GM12878 (cell line): ENCODE measurements around the gene TLNRD1. TPM values are rescaled to one million over a fixed set of nuclear protein-coding genes. Genes with fewer than 3 reads are reported as not detected.

ENCODE experiments used
- ATAC-seq: fragments of 200-7000 bp; cut with Tn5 transposase; 3 replicates; pipeline ENCODE4 v1.9.1; 2020; ENCODE audit warnings: mild to moderate bottlenecking, moderate library complexity
- BruUV-seq: library from RNA; stranded (reverse); fragments of 400-500 nt; replicated peaks from 2 replicates; lab custom pipeline; 2021; lab: Mats Ljungman, UMichigan
- CTCF ChIA-PET: fragments of 300-600 bp; sonication (Branson Sonifier 250); formaldehyde crosslinking; extraction: SDS; loops from one replicate; lab custom pipeline; 2021; ENCODE audit warnings: inconsistent platforms; lab: Yijun Ruan, JAX
- POLR2A ChIA-PET: fragments of 350-600 bp; formaldehyde crosslinking; extraction: SDS; loops from one replicate; lab custom pipeline; 2021; ENCODE audit warnings: inconsistent platforms; lab: Charles Lee
- RAD21 ChIA-PET: fragments of 300-600 bp; sonication (Branson Sonifier 250); formaldehyde crosslinking; loops from one replicate; lab custom pipeline; 2023; ENCODE audit warnings: antibody characterized with exemption; ENCODE audit not compliant: unreplicated experiment; lab: Charles Lee
- SMC1A ChIA-PET: fragments of 300-600 bp; sonication (Branson Sonifier 250); formaldehyde crosslinking; loops from one replicate; lab custom pipeline; 2023; ENCODE audit not compliant: unreplicated experiment, uncharacterized antibody; lab: Charles Lee
- DNase-seq: peaks from one replicate; pipeline ENCODE4 v3.0.0-alpha.2; 2011; ENCODE audit warnings: low read depth, low spot score
- FAIRE-seq: peaks from 3 replicates; lab custom pipeline; 2011; peaks lifted over from hg19 to GRCh38; lab: Jason Lieb, UNC
- H2AFZ ChIP-seq: 2 replicates; pipeline ENCODE4 v1.6.0; 2011; ENCODE audit warnings: low read depth, low read length, control low read depth; ENCODE audit not compliant: control insufficient read depth
- H3K27ac ChIP-seq: 2 replicates; pipeline ENCODE4 v1.5.1; 2011; ENCODE audit warnings: control low read depth; ENCODE audit not compliant: control insufficient read depth, insufficient read depth
- H3K27me3 ChIP-seq, 2 experiments: replicated peaks in 1 of 2; 2 replicates each; pipeline versions ENCODE4 v1.6.0 to v1.6.1; 2011; ENCODE audit warnings: low read length in 1 of 2; ENCODE audit not compliant: control insufficient read depth in 2 of 2, insufficient read depth in 2 of 2
- H3K36me3 ChIP-seq, 2 experiments: 2 replicates each; pipeline ENCODE4 v1.5.1; 2011; ENCODE audit warnings: low read length in 1 of 2; ENCODE audit not compliant: control insufficient read depth in 2 of 2, insufficient read depth in 2 of 2
- H3K4me1 ChIP-seq: 2 replicates; pipeline ENCODE4 v1.6.1; 2011; ENCODE audit warnings: mild to moderate bottlenecking, low read length, moderate library complexity, mixed read lengths; ENCODE audit not compliant: control insufficient read depth, insufficient read depth
- H3K4me2 ChIP-seq: 2 replicates; pipeline ENCODE4 v1.6.0; 2011; ENCODE audit warnings: control low read depth; ENCODE audit not compliant: control insufficient read depth, insufficient read depth
- H3K4me3 ChIP-seq: fragments of 200-600 bp; sonication (generic); 2 replicates; pipeline ENCODE4 v1.5.1; 2016
- H3K79me2 ChIP-seq: 2 replicates; pipeline ENCODE4 v1.6.0; 2011; ENCODE audit warnings: low read length; ENCODE audit not compliant: control insufficient read depth, insufficient read depth
- H3K9ac ChIP-seq: 2 replicates; pipeline ENCODE4 v1.8.0; 2011; ENCODE audit warnings: low read length, control low read depth, mixed read lengths; ENCODE audit not compliant: control insufficient read depth, insufficient read depth
- H3K9me3 ChIP-seq: replicated peaks from 3 replicates; pipeline ENCODE4 v1.5.1; 2011; ENCODE audit warnings: mild to moderate bottlenecking, low read length; ENCODE audit not compliant: control insufficient read depth, insufficient read depth
- H4K20me1 ChIP-seq: 2 replicates; pipeline ENCODE4 v1.6.0; 2011; ENCODE audit not compliant: control insufficient read depth, insufficient read depth
- CTCF ChIP-seq, 3 experiments: IDR thresholded peaks in 2 of 3; conservative IDR thresholded peaks in 1 of 3; 2 replicates each; pipeline ENCODE4 v1.5.1; 2011; ENCODE audit warnings: low read depth in 3 of 3, low read length in 3 of 3, mild to moderate bottlenecking in 3 of 3, control low read depth in 2 of 3, moderate library complexity in 2 of 3, inconsistent platforms in 1 of 3, mixed read lengths in 1 of 3; ENCODE audit not compliant: control insufficient read depth in 2 of 3, insufficient read depth in 1 of 3; ENCODE audit errors: extremely low read depth in 1 of 3
- KAT2A ChIP-seq: conservative IDR thresholded peaks from 2 replicates; pipeline ENCODE4 v1.6.1; 2011; ENCODE audit warnings: low read depth, low read length; ENCODE audit not compliant: control insufficient read depth
- NFXL1 ChIP-seq: fragments of 450-650 bp; IDR thresholded peaks from 2 replicates; pipeline ENCODE4 v1.6.1; 2017; ENCODE audit warnings: antibody characterized with exemption, mild to moderate bottlenecking, borderline replicate concordance
- REST ChIP-seq: IDR thresholded peaks from 2 replicates; pipeline ENCODE4 v1.6.1; 2012; ENCODE audit warnings: mild to moderate bottlenecking, low read depth, low read length
- ZNF592 ChIP-seq: fragments of 450-650 bp; IDR thresholded peaks from 2 replicates; pipeline ENCODE4 v1.6.1; 2017; ENCODE audit warnings: mild to moderate bottlenecking, moderate library complexity
- WGBS: methylation state at CpG from one replicate; pipeline ENCODE4 v1.1.6; 2016; ENCODE audit warnings: low lambda C conversion rate; ENCODE audit not compliant: insufficient replicate concordance, insufficient coverage; ENCODE audit errors: missing lambda C conversion rate; 5-methylcytosine and 5-hydroxymethylcytosine counted together
- in situ Hi-C: fragments of 300-500 bp; cut with MboI; formaldehyde crosslinking; loops from 9 replicates; pipeline ENCODE4 v1.14.3; 2018; ENCODE audit warnings: mixed read lengths
- intact Hi-C: fragments of 100-400 bp; cut with micrococcal nuclease; formaldehyde crosslinking; loops from one replicate; pipeline ENCODE4 v1.14.2; 2022; ENCODE audit not compliant: unreplicated experiment
- polyA plus RNA-seq, 11 experiments: library from polyadenylated mRNA; depleted of rRNA in 4 of 11; unstranded in 6 of 11; stranded (reverse) in 5 of 11; fragments of >200 nt; fragmentation: Nextera tagmentation in 4 of 11; fragmentation: Illumina TruSeq in 1 of 11; extraction: Ambion mirVana in 4 of 11; extraction: Trizol in 1 of 11; gene quantifications; 1 replicate in 1 of 11; 2 replicates in 10 of 11; pipeline versions ENCODE4 v1.2.1 to v1.2.3, GENCODE V29; 2011 to 2016; ENCODE audit warnings: inconsistent platforms in 2 of 11, missing spikeins in 2 of 11, low read depth in 1 of 11
- total RNA-seq, 4 experiments: library from RNA; depleted of rRNA in 3 of 4; stranded (reverse); fragments of >200 nt in 3 of 4; fragmentation: Illumina TruSeq in 1 of 4; extraction: Trizol in 1 of 4; gene quantifications; 2 replicates each; pipeline versions ENCODE4 v1.2.1 to v1.2.3, GENCODE V29; 2013 to 2021
- TF ChIP-seq, protein P1 (sequence below): fragments of 150-350 bp; IDR thresholded peaks from 2 replicates; pipeline ENCODE4 v1.6.1; 2014; ENCODE audit warnings: mild to moderate bottlenecking, low read depth, low read length

Gene TLNRD1
- total and polyA plus RNA-seq, 10 of the 15 experiments (the other 5 are each of a cell fraction or from before 2014, with no cell fraction given), result 2.5 to 44.8 (median 9.1) TPM

DNA sequence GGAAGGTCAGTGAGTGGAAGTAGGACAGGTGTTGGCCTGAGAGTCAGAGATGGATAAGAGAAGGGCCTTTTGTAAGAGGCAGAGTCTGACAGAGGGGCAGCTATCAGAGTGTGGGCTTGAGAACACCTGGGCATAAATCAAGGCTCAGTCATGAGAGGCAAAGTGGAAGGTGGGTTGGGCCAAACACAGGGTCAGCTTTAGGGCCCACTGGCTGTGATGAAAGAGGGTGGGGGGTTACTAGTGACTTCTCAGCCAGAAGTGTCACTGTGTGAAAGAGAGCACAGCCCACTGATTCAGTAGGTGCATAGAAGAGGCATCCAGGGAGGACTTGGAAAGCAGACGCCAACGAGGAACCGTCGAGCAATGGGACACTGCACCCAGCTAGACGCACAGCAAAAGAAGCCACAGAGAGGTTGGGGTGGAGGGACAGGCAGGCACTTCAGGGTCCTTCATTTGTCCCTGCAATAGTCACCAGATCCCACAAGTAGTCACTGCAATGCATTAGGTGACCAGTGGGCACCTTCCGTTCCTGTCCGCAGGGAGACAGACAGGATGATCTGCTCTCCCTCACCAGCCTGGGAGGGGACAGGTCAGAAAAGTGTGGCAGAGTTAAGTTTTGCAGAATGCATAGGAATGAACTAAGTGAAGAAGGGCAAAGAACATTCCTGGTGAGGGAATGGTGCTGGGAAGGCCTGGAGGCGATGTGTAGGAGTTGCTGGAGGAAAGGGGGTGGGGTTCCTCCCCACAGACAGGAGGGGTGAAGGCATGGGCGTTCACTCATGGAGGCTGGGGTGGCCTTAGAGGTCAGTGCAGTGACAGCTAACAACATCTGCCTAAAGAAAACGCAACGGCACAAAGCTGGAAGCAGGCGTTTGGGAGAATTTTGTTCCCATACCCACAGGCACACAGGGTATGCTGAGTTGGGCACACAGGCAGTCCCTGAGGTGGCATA, 47.4 kb upstream of the TLNRD1 start:
- ChIA-PET CTCF (interaction anchor here (1.6 kb wide), 1 partner anchor 15 kb away, joined by 4 read pairs; no protein-coding TSS in a partner anchor), SMC1A (no interaction called here), POLR2A (no interaction called here), RAD21 (no interaction called here)
- 100% methylated on average over 11 of the region's 12 CpGs for WGBS
- Histone ChIP-seq H3K4me2 (no peak overlapping the region), H3K9ac (no peak overlapping the region), H2AFZ (no peak overlapping the region), H3K27ac (no peak overlapping the region), H3K79me2 (no peaks in the 10 kb centered on the region), H3K4me3 (no peak overlapping the region), H3K4me1 (no peaks in the 10 kb centered on the region), H3K27me3 (no peaks in the 10 kb centered on the region), H3K9me3 (no peaks in the 10 kb centered on the region), H4K20me1 (no peaks in the 10 kb centered on the region), H3K36me3 (no peaks in the 10 kb centered on the region; a peak in 2 of 4 replicates)
- in situ Hi-C loops (no loop called here), intact Hi-C loops (no loop called here)
- FAIRE-seq, result no peak
- BruUV-seq, result no TSS peak
- no peak for ATAC-seq
- DNase-seq, result no peak
- no peak for TF ChIP-seq CTCF (IDR thresholded peaks at IDR 0.05 in 2 of 3, conservative IDR thresholded peaks at IDR 0.05 in 1 of 3; ENCODE audit: control insufficient read depth in 2 of 3, extremely low read depth in 1 of 3, insufficient read depth in 1 of 3, low read depth in 3 of 3, low read length in 3 of 3)
- TF ChIP-seq KAT2A, result no peak
- no peak for TF ChIP-seq ZNF592
- TF ChIP-seq, protein P1, sequence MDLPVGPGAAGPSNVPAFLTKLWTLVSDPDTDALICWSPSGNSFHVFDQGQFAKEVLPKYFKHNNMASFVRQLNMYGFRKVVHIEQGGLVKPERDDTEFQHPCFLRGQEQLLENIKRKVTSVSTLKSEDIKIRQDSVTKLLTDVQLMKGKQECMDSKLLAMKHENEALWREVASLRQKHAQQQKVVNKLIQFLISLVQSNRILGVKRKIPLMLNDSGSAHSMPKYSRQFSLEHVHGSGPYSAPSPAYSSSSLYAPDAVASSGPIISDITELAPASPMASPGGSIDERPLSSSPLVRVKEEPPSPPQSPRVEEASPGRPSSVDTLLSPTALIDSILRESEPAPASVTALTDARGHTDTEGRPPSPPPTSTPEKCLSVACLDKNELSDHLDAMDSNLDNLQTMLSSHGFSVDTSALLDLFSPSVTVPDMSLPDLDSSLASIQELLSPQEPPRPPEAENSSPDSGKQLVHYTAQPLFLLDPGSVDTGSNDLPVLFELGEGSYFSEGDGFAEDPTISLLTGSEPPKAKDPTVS, result no peak
- TF ChIP-seq NFXL1, result no peak
- no peak for TF ChIP-seq REST
